SU-DHL-6 (cell line): Measurements from ENCODE around the gene TTC16.

ENCODE experiments used
- CTCF ChIP-seq: fragments of 200-600 bp; sonication (generic); IDR thresholded peaks from one replicate; pipeline ENCODE4 v1.5.1; 2017; ENCODE audit warnings: antibody characterized with exemption, mild to moderate bottlenecking, low read length, moderate library complexity; ENCODE audit not compliant: insufficient read depth, poor library complexity, severe bottlenecking
- EZH2phosphoT487 ChIP-seq: fragments of 200-600 bp; sonication (generic), shearing (Covaris generic); conservative IDR thresholded peaks from 2 replicates; pipeline ENCODE4 v1.6.1; 2018; ENCODE audit warnings: mild to moderate bottlenecking, antibody characterized with exemption, low read length, moderate library complexity, mixed read lengths

DNA sequence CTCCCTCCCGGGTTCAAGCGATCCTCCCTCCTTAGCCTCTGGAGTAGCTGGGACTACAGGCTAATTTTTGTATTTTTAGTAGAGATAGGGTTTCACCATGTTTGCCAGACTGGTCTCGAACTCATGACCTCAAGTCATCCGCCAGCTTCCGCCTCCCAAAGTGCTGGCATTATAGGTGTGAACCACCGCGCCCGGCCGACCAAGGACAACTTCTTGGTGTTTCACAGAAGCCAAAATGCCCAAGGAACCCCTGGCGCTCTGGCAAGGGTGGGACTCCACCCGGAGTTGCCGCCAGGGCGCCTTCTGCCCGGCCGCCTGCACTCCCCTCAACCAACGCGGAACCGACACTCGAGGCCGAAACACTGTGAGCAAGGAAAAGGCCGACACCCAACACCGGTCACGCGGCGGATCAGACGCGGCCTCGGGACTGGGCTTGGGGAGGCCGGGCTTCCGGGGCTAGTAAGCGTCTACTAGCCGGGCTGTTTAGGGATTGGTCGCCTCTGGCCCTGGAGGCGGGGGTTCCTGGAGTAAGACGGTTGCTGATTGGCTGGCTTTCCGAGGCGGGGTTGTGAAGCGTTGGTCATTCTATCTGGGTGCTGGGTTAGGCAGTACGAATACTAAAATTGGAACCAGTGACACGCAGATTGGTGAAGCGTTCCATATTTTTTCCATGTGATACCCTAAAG is 16.8 kb upstream of the TTC16 start:
- no peak for TF ChIP-seq CTCF
- no peak for TF ChIP-seq EZH2phosphoT487
